ENCODE data around the gene ZNF672.

ZNF672 gene

DNA sequence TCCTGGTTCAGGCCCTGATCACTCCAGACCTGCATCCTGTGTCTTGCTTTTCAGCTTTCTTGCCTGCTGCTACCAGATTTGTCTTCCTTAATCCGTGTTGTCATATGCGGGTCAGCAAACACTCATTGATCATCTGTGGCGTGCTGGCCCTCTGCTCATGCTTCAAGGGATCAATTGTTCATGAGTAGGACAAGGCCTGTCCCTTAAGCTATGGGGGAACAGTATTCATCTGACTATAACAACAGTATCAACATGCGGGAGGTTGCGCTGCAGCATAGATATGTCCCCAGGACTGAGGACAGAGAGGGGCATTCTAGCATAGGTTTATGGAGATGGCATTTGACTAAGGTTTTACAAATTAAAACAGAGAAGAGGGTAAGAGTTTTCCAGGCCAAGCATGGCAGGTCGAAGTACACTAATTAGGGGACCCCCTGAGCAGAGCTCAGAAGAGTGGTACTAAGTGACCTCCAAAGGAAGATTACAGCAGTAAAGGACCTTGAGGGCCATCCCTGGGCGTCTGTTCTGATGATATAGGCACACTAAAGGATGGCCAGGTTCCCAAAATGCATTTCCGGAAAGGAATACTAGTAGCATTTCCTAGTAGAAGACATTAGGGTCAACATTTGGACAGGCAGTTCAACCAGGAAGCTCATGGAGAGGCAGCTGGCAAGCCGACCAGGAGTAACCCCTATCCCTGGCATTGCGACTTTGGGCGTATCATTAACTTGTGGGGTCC is 811 bp upstream of the ZNF672 start:
- DNase-seq, result no peak

DNA sequence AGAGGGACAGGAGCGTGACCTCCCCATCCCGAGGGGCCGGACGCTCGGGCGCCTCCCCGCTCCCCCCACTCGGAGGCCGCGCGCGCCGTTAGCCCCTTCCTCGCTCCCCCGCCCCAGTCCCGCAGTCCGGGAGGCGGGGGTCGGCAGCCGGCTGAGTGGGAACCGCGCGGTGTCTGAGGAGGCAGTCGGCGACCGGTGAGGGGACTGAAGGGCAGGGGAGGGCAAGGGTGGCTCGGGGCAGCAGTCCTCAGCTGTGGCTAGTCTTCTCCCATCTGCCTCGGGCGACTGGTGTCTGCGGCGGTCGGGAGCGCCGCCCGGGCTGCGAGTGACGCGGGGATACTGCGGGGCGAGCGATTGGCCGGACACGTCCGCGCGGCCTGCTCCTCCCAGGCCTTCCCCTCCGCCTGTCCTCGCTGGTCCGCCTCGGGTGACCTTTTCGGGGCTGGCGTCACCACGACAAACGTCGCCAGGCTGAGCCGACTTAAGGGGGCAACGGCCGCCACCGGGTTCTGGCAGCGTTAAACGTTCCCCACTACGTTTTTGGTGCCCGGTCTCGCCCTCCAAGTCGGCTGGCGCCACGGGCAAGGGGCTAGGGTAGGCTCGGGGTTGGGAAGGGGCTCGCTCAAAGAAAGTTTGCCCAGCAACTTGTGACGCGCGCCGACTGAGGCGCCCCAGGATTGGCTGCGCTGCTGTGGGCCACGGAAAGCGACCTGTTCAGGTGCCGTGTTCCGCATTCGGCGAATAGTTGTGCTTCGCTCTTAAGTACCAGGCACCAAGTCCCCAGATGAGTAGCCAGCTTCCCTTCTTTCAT is 538 bp downstream of the ZNF672 start:
- peak; percentile 87 for DNase-seq

GRCh38 chr1:248839168-248839555 is 1.1 kb downstream of the ZNF672 start:
- no peak for DNase-seq

GRCh38 chr1:248840946-248841345 is 2.9 kb downstream of the ZNF672 start:
- peak; percentile 71 for DNase-seq

GRCh38 chr1:248841702-248842395 is 3.8 kb downstream of the ZNF672 start:
- peak; percentile 68 for DNase-seq

- DNase-seq, result no peak
Observed at GRCh38 chr1:248842781-248843331, 4.8 kb downstream of the ZNF672 start.

- DNase-seq, result no peak
Observed at GRCh38 chr1:248843687-248844086, 5.7 kb downstream of the ZNF672 start.

GRCh38 chr1:248844526-248844925 is 6.5 kb downstream of the ZNF672 start:
- DNase-seq, result no peak

GRCh38 chr1:248847181-248847955 is 9.3 kb downstream of the ZNF672 start:
- no peak for DNase-seq

GRCh38 chr1:248847956-248848561 is 10.0 kb downstream of the ZNF672 start:
- no peak for DNase-seq

GRCh38 chr1:248848602-248849001 is 10.6 kb downstream of the ZNF672 start:
- DNase-seq, result no peak

GRCh38 chr1:248849152-248849551 is 11.1 kb downstream of the ZNF672 start:
- no peak for DNase-seq

DNA sequence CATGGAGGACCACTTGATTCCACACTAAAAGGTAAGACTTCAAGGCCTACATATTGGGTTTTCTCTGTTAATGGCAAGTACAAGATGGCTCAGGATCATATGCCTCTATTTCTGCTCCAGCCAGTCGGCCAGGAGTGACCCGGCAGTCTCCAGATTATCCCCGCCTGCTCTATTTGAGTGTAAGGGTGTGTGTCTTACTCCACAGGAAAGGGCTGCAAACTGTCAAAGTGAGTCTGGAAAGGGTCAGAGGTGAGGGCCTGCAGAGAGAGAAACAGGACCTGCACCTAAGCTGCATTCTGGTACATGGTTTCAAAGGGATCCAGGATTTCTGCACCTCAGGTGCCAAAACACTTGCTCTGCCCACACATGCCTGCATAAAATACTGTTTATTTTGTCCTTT is 11.6 kb downstream of the ZNF672 start:
- no peak for DNase-seq

- DNase-seq, result no peak
Observed at GRCh38 chr1:248850124-248850523, 12.1 kb downstream of the ZNF672 start.

GRCh38 chr1:248850536-248851251 is 12.7 kb downstream of the ZNF672 start:
- no peak for DNase-seq

DNA sequence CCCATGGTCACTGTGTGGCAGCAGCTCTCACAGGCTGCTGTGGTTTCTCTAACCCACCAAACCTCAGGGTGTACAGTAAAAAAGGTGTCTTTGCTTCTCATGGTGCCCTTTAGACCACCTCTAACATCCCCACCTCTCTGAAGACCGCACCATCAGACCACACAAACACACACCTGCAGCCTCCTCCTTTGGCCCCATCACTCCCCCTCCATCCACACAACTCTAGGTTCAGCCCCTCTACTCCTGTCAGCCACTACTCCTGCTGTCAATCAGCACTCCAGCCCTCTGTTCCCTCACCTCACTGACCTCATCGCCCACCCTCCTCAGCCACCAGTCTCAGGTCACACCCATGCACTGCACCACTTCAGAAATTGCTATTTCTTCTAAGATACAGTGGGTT is 13.4 kb downstream of the ZNF672 start:
- no peak for DNase-seq

- no peak for DNase-seq
Observed at GRCh38 chr1:248852481-248853405, 14.7 kb downstream of the ZNF672 start.

DNA sequence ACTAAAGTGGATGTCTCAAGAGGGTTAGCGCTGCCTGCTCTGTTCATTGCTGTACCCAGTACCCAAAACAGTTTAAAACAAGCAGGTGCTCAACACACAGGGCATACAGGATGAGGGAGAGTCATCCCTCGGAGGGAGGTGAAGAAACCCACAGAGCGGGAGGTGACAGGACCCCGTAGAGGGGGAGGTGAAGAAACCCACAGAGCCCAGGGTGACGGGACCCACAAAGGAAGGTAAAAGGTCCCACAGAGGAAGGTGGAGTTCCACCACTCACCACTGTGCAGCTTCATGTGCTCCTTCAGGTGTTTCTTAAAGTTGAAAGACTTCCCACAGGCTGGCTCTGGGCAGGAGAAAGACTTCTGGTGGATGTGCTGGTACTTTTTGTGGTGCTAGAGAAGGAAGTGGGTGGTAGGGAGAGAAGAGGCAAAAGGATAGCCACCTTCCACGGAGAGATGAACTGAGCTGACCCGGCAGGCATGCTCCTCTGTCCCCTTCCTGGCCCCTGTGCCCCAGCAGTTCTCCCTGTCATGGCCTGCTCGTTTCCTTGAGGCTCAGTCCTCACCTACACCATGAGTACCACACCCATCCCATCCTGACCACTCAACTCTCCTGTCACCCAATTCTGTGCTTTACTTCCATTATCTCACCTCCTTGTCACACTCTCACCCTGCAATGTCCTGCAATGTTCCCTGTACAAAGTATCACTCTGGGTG is 15.8 kb downstream of the ZNF672 start:
- DNase-seq, result no peak

- no peak for DNase-seq
Observed at GRCh38 chr1:248855580-248855979, 17.6 kb downstream of the ZNF672 start.

Measured in fibroblast of skin of back (primary cell).